ENCODE data around the gene RXRA. TPM values are rescaled to one million over a fixed set of nuclear protein-coding genes. Genes with fewer than 3 reads are reported as not detected.

Gene RXRA
- polyA plus RNA-seq, 3 donors: 15.8 to 91.0 (median 23.2) TPM

DNA sequence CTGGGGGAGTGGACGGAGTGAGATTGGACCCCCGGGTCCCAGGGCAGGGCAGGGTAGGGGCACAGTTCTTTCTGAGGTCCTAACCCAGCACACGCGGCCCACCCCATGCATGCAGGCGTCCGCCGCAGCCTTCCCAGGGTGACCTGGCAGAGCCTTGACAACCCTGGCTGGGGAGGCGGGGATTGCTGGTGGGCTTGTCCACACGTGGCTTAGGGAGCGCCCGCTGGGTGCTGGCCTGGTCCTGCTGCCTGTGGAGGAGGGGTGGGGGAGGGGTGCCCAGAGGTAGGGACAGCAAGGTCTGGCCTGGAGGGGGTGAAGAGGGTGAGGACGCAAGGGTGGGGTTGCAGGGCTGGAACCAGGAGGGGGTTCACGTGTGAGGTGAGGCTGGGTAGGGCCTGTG is 6.0 kb downstream of the RXRA start:
- no peak overlapping the region for H2AFZ ChIP-seq (ENCODE audit: insufficient read depth, low read depth, low read length, poor library complexity, severe bottlenecking)
- WGBS (ENCODE audit: insufficient coverage): 90% methylated on average over 10 of the region's 13 CpGs

DNA sequence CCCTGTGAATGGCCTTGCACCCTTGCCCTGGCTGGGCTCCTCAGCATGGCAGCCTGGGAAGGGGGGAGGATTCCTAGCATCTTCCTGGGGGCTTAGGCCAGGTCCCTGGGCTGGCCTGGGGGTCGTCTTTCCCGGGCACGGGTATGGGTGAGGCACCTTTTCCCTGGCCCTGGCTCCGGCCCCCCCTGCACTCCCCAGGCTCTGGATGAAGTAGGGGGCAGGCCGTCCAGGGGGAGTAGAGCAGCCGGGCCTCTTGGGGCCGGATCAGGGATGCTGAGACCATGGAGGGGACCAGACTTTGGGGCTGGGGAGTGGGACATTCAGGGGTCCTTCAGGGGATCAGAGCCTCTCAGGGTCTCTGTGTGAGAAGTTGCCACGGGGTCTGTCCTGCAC is 6.6 kb downstream of the RXRA start:
- Mint-ChIP-seq H3K4me1 (peaks cover 86% of the 10 kb centered on the region), H3K27ac (no peak overlapping the region), H3K9me3 (no peaks in the 10 kb centered on the region), H3K27me3 (ENCODE audit: low read depth in 3 of 3) (peaks cover 0 to 2% (median 0%) of the 10 kb centered on the region in 3 donors), H3K36me3 (peaks cover 22 to 37% of the 10 kb centered on the region in 2 donors), H3K4me3 (no peak overlapping the region)
- no peak overlapping the region for H3K27ac ChIP-seq (ENCODE audit: low read depth in 1 of 2, low read length in 2 of 2)
- peaks cover 100% of the 10 kb centered on the region for H3K79me2 ChIP-seq (ENCODE audit: insufficient read depth, low read length)
- intact Hi-C loops (cut with micrococcal nuclease): no loop called here
- H3K4me1 ChIP-seq (ENCODE audit: control insufficient read depth in 1 of 2, insufficient read depth in 2 of 2, low read length in 2 of 2): peaks cover 86 to 100% of the 10 kb centered on the region in 2 donors
- H3K9me3 ChIP-seq (replicated peaks in 1 of 2; ENCODE audit: control insufficient read depth in 1 of 2, insufficient read depth in 1 of 2, low read length in 2 of 2): no peaks in the 10 kb centered on the region
- H3K36me3 ChIP-seq (replicated peaks in 1 of 2; ENCODE audit: control insufficient read depth in 1 of 2, insufficient read depth in 2 of 2, low read length in 2 of 2): peaks cover 0 to 7% of the 10 kb centered on the region in 2 donors
- no peak overlapping the region for H3K4me2 ChIP-seq (replicated peaks; ENCODE audit: extremely low read depth, low read length, poor library complexity, severe bottlenecking)
- TF ChIP-seq, protein P1, sequence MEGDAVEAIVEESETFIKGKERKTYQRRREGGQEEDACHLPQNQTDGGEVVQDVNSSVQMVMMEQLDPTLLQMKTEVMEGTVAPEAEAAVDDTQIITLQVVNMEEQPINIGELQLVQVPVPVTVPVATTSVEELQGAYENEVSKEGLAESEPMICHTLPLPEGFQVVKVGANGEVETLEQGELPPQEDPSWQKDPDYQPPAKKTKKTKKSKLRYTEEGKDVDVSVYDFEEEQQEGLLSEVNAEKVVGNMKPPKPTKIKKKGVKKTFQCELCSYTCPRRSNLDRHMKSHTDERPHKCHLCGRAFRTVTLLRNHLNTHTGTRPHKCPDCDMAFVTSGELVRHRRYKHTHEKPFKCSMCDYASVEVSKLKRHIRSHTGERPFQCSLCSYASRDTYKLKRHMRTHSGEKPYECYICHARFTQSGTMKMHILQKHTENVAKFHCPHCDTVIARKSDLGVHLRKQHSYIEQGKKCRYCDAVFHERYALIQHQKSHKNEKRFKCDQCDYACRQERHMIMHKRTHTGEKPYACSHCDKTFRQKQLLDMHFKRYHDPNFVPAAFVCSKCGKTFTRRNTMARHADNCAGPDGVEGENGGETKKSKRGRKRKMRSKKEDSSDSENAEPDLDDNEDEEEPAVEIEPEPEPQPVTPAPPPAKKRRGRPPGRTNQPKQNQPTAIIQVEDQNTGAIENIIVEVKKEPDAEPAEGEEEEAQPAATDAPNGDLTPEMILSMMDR (IDR thresholded peaks at IDR 0.05): no peak
- no peak overlapping the region for H3K9ac ChIP-seq (ENCODE audit: insufficient read depth, low read length, poor library complexity, severe bottlenecking)
- 79% methylated on average over 7 of the region's 8 CpGs for WGBS (ENCODE audit: insufficient coverage)
- H2AFZ ChIP-seq (ENCODE audit: insufficient read depth, low read depth, low read length, poor library complexity, severe bottlenecking): no peak overlapping the region
- no peaks in the 10 kb centered on the region for H3K27me3 ChIP-seq (ENCODE audit: control insufficient read depth in 2 of 2, insufficient read depth in 2 of 2, low read length in 2 of 2)
- DNase-seq: no peak
- peaks cover 100% of the 10 kb centered on the region for H4K20me1 ChIP-seq (ENCODE audit: insufficient read depth, low read length)
- no peak overlapping the region for H3K4me3 ChIP-seq (replicated peaks in 1 of 3; ENCODE audit: low read depth in 2 of 3, low read length in 3 of 3)

More for the DNA sequence above, 6.0 kb downstream of the RXRA start:
- peaks cover 0 to 7% of the 10 kb centered on the region in 2 donors for H3K36me3 ChIP-seq (replicated peaks in 1 of 2; ENCODE audit: control insufficient read depth in 1 of 2, insufficient read depth in 2 of 2, low read length in 2 of 2)
- H4K20me1 ChIP-seq (ENCODE audit: insufficient read depth, low read length): peaks cover 100% of the 10 kb centered on the region
- H3K4me1 Mint-ChIP-seq: peaks cover 83% of the 10 kb centered on the region
- peaks cover 16 to 31% of the 10 kb centered on the region in 2 donors for H3K36me3 Mint-ChIP-seq
- H3K9me3 Mint-ChIP-seq: no peaks in the 10 kb centered on the region
- H3K9ac ChIP-seq (ENCODE audit: insufficient read depth, low read length, poor library complexity, severe bottlenecking): no peak overlapping the region
- TF ChIP-seq, protein P1 (IDR thresholded peaks at IDR 0.05): no peak
- intact Hi-C loops (cut with micrococcal nuclease): no loop called here
- no peak for DNase-seq
- H3K4me3 Mint-ChIP-seq: no peak overlapping the region
- peaks cover 0 to 2% (median 0%) of the 10 kb centered on the region in 3 donors for H3K27me3 Mint-ChIP-seq (ENCODE audit: low read depth in 3 of 3)
- no peaks in the 10 kb centered on the region for H3K27me3 ChIP-seq (ENCODE audit: control insufficient read depth in 2 of 2, insufficient read depth in 2 of 2, low read length in 2 of 2)
- H3K27ac Mint-ChIP-seq: no peak overlapping the region
- H3K27ac ChIP-seq (ENCODE audit: low read depth in 1 of 2, low read length in 2 of 2): peak overlapping the region in 1 of 2 donors; percentile 53
- no peaks in the 10 kb centered on the region for H3K9me3 ChIP-seq (replicated peaks in 1 of 2; ENCODE audit: control insufficient read depth in 1 of 2, insufficient read depth in 1 of 2, low read length in 2 of 2)
- H3K4me1 ChIP-seq (ENCODE audit: control insufficient read depth in 1 of 2, insufficient read depth in 2 of 2, low read length in 2 of 2): peaks cover 85 to 100% of the 10 kb centered on the region in 2 donors
- peaks cover 100% of the 10 kb centered on the region for H3K79me2 ChIP-seq (ENCODE audit: insufficient read depth, low read length)
- no peak overlapping the region for H3K4me3 ChIP-seq (replicated peaks in 1 of 3; ENCODE audit: low read depth in 2 of 3, low read length in 3 of 3)
- no peak overlapping the region for H3K4me2 ChIP-seq (replicated peaks; ENCODE audit: extremely low read depth, low read length, poor library complexity, severe bottlenecking)
